ENCODE data around the gene PCDHA6. TPM values are rescaled to one million over a fixed set of nuclear protein-coding genes. Genes with fewer than 3 reads are reported as not detected.
A peak's percentile ranks its signal among the peaks of the same experiment; 100 is the strongest.
"Not testable (repeated sequence)": the region's sequence is repeated elsewhere in the genome, so short reads cannot be mapped to it uniquely, and the experiment has no call there.

Gene PCDHA6, protein sequence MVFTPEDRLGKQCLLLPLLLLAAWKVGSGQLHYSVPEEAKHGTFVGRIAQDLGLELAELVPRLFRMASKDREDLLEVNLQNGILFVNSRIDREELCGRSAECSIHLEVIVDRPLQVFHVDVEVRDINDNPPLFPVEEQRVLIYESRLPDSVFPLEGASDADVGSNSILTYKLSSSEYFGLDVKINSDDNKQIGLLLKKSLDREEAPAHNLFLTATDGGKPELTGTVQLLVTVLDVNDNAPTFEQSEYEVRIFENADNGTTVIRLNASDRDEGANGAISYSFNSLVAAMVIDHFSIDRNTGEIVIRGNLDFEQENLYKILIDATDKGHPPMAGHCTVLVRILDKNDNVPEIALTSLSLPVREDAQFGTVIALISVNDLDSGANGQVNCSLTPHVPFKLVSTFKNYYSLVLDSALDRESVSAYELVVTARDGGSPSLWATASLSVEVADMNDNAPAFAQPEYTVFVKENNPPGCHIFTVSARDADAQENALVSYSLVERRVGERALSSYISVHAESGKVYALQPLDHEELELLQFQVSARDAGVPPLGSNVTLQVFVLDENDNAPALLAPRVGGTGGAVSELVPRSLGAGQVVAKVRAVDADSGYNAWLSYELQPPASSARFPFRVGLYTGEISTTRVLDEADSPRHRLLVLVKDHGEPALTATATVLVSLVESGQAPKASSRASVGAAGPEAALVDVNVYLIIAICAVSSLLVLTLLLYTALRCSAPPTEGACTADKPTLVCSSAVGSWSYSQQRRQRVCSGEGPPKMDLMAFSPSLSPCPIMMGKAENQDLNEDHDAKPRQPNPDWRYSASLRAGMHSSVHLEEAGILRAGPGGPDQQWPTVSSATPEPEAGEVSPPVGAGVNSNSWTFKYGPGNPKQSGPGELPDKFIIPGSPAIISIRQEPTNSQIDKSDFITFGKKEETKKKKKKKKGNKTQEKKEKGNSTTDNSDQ
- 1 to 10 TPM in 3 of 4 donors, under 1 TPM in 1; 0.29 to 2.4 (median 1.3) TPM for total RNA-seq

DNA sequence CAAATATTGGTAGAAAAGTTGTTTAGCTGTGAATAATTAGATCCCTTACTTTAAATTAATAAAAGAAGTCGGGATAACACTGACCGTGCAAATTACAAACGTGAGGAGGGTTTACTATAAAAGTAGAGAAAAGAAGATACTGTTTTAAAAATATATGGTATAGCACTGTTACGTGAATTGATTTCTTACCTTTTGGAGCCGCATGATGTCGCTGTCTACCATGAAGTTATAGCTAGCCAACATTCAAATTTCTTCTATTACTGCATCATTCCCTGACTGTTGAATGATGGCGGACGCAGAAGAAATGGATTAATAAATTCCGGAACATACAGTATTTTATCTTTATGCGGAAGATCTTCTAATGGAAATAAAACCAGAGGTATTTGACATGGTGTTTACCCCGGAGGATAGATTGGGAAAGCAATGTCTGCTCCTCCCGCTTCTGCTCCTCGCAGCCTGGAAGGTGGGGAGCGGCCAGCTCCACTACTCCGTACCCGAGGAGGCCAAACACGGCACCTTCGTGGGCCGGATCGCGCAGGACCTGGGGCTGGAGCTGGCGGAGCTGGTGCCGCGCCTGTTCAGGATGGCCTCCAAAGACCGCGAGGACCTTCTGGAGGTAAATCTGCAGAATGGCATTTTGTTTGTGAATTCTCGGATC lies at the start of gene PCDHA6:
PCDHA6 (plus strand) TSS at position 257 of the 658 bp plus-strand sequence; CDS start at position 389, 132 bp downstream.
- Histone ChIP-seq H3K36me3 (no peaks in the 10 kb centered on the region), H3K27ac (no peak within 1 kb of the TSS), H3K4me3 (peak within 1 kb of the TSS; percentile 19 to 21), H3K27me3 (no peaks in the 10 kb centered on the region), H3K9me3 (peaks cover 0 to 16% of the 10 kb centered on the region in 2 donors), H3K4me1 (no peaks in the 10 kb centered on the region)
- DNase-seq = no peak
- intact Hi-C loops (cut with DNase I; ENCODE audit: low total_unique reads) = no loop called here
- TF ChIP-seq POLR2A (IDR thresholded peaks at IDR 0.05) = no peak
- TF ChIP-seq, protein P1, sequence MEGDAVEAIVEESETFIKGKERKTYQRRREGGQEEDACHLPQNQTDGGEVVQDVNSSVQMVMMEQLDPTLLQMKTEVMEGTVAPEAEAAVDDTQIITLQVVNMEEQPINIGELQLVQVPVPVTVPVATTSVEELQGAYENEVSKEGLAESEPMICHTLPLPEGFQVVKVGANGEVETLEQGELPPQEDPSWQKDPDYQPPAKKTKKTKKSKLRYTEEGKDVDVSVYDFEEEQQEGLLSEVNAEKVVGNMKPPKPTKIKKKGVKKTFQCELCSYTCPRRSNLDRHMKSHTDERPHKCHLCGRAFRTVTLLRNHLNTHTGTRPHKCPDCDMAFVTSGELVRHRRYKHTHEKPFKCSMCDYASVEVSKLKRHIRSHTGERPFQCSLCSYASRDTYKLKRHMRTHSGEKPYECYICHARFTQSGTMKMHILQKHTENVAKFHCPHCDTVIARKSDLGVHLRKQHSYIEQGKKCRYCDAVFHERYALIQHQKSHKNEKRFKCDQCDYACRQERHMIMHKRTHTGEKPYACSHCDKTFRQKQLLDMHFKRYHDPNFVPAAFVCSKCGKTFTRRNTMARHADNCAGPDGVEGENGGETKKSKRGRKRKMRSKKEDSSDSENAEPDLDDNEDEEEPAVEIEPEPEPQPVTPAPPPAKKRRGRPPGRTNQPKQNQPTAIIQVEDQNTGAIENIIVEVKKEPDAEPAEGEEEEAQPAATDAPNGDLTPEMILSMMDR (IDR thresholded peaks at IDR 0.05) = peak in 1 of 4 experiments; percentile 30

DNA sequence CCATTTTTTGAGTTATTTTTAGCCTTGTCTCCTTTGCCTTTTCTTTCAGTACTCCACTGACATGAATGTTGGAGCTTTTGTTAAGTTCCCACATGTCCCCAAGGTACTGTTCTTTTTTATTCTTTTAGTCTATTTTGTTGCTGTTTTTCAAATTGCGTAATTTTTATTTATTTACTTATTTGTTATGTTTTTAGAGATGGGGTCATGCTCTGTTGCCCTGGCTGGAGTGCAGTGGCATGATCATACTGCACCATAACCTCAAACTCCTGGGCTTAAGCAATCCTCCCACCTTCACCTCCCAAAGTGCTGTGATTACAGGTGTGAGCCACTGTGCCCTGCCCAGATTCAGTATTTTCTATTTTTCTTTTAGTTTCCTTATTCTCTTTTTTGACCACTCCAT lies 47.2 kb upstream of the PCDHA6 start:
- intact Hi-C loops (cut with DNase I; ENCODE audit: low total_unique reads) = no loop called here
- H3K4me1 ChIP-seq = no peaks in the 10 kb centered on the region
- H3K9me3 ChIP-seq = peaks cover 0 to 4% of the 10 kb centered on the region in 2 donors
- H3K27me3 ChIP-seq = no peaks in the 10 kb centered on the region
- no peak overlapping the region for H3K4me3 ChIP-seq
- H3K27ac ChIP-seq = no peak overlapping the region
- H3K36me3 ChIP-seq = no peaks in the 10 kb centered on the region
- TF ChIP-seq, protein P1 (IDR thresholded peaks at IDR 0.05) = no peak
- no peak for TF ChIP-seq POLR2A (IDR thresholded peaks at IDR 0.05)
- no peak for DNase-seq

DNA sequence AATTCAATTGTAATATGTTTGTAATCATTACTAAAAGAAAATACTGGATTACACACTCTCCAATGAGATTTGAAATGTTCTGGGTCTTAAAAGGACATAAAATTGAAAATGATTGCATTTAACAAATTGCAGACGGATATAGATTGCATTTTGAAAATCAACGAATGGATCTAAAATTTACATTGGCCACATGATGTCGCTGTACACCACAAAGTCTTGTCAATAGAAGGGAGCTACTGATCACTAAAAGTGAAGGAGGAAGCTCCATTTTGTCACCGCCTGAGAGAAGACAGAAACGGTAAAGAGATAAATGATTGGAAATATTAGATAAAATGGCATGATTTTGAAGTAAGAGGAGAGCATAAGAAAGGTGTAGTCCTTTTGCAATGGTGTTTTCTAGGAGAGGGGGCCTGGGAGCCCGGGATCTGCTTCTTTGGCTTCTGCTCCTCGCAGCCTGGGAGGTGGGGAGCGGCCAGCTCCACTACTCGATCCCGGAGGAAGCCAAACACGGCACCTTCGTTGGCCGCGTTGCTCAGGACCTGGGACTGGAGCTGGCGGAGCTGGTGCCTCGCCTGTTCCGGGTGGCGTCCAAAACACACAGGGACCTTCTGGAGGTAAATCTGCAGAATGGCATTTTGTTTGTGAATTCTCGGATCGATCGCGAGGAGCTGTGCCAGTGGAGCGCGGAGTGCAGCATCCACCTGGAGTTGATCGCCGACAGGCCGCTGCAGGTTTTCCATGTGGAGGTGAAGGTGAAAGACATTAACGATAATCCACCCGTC lies 41.7 kb upstream of the PCDHA6 start, which contains the start of gene PCDHA1:
PCDHA1 (plus strand) TSS at position 236 of the 782 bp plus-strand sequence.
- Histone ChIP-seq H3K4me3 (no peak within 1 kb of the TSS), H3K4me1 (no peaks in the 10 kb centered on the region), H3K27ac (no peak within 1 kb of the TSS), H3K36me3 (no peaks in the 10 kb centered on the region), H3K9me3 (peaks cover 0 to 28% of the 10 kb centered on the region in 2 donors), H3K27me3 (no peaks in the 10 kb centered on the region)
- intact Hi-C loops (cut with DNase I; ENCODE audit: low total_unique reads) = no loop called here
- DNase-seq = no peak
- TF ChIP-seq POLR2A (IDR thresholded peaks at IDR 0.05) = no peak
- TF ChIP-seq, protein P1 (IDR thresholded peaks at IDR 0.05) = no peak

DNA sequence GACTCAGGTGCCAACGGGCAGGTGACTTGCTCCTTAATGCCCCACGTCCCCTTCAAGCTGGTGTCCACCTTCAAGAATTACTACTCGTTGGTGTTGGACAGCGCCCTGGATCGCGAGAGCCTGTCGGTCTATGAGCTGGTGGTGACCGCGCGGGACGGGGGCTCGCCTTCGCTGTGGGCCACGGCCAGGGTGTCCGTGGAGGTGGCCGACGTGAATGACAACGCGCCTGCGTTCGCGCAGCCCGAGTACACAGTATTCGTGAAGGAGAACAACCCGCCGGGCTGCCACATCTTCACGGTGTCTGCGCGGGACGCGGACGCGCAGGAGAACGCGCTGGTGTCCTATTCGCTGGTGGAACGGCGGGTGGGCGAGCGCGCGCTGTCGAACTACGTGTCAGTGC lies 40.3 kb upstream of the PCDHA6 start:
- DNase-seq; H3K27ac ChIP-seq; H3K27me3 ChIP-seq; H3K36me3 ChIP-seq; H3K4me3 ChIP-seq; intact Hi-C loops (cut with DNase I; ENCODE audit: low total_unique reads); H3K4me1 ChIP-seq: not testable (repeated sequence)
- peaks cover 0 to 28% of the 10 kb centered on the region in 2 donors for H3K9me3 ChIP-seq

DNA sequence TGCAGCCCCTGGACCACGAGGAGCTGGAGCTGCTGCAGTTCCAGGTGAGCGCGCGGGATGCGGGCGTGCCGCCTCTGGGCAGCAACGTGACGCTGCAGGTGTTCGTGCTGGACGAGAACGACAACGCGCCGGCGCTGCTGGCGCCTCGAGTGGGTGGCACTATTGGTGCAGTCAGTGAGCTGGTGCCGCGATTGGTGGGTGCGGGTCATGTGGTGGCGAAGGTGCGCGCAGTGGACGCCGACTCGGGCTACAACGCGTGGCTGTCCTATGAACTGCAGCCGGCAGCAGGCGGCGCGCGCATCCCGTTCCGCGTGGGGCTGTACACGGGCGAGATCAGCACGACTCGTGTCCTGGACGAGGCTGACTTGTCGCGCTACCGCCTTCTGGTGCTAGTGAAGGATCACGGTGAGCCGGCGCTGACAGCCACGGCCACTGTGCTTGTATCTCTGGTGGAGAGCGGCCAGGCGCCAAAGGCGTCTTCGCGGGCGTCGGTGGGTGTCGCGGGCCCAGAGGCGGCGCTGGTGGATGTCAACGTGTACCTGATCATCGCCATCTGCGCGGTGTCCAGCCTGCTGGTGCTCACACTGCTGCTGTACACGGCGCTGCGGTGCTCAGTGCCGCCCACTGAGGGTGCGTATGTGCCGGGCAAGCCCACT lies 39.8 kb upstream of the PCDHA6 start:
- H3K27ac ChIP-seq; H3K27me3 ChIP-seq; H3K36me3 ChIP-seq; H3K4me3 ChIP-seq; intact Hi-C loops (cut with DNase I; ENCODE audit: low total_unique reads); DNase-seq; H3K4me1 ChIP-seq: not testable (repeated sequence)
- peaks cover 0 to 25% of the 10 kb centered on the region in 2 donors for H3K9me3 ChIP-seq
